Measurements from ENCODE around the gene CD300H.
"Not testable (repeated sequence)": the region's sequence is repeated elsewhere in the genome, so short reads cannot be mapped to it uniquely, and the experiment has no call there.

The CD300H gene

GRCh38 chr17:74584292-74585060, 17.2 kb upstream of the CD300H start:
- no peak for DNase-seq (ENCODE audit: low spot score)

GRCh38 chr17:74582633-74583032, 15.3 kb upstream of the CD300H start:
- no peak for DNase-seq (ENCODE audit: low spot score)

GRCh38 chr17:74579900-74580299, 12.6 kb upstream of the CD300H start:
- DNase-seq (ENCODE audit: low spot score): no peak

GRCh38 chr17:74578979-74579378, 11.7 kb upstream of the CD300H start:
- DNase-seq (ENCODE audit: low spot score): no peak

DNA sequence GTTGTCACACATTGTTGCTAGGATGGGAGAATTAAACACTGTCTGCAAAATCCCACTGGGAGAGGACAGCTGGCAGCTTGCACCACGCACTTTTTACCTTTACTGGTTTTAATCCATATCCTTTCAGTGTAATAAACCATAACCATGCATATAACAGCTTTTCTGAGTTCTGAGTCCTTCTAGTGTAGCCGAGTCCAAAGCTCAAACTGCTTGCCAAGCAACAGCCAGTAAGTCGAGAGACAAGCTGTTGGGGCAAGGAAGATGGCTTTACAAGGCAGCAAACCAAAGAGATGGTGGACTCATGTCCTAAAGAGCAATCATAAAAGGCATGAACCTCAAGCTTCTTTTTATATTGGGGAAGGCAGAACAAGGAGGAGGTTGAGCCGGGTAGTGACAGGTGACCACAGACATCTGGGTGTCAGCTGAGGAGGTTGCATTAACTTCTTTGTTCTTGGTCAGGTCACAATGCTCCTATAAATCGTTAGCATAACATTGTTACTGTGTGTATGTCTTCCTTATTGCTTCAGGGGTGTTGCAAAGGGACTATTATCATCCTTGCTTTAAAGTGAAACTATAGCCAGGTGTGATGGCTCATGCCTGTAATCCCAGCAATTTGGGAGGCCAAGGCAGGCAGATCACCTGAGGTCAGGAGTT, 7.3 kb upstream of the CD300H start:
- DNase-seq (ENCODE audit: low spot score): no peak

DNA sequence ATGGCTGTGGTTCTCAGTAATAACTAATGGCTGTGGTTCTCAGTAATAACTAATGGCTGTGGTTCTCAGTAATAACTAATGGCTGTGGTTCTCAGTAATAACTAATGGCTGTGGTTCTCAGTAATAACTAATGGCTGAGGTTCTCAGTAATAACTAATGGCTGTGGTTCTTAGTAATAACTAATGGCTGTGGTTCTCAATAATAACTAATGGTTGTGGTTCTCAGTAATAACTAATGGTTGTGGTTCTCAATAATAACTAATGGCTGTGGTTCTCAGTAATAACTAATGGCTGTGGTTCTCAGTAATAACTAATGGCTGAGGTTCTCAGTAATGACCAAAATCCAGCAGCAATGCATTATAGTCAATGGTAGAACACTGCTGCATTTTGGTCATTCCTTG, 6.3 kb upstream of the CD300H start:
- not testable (repeated sequence) for DNase-seq (ENCODE audit: low spot score)

- no peak for DNase-seq (ENCODE audit: low spot score)
Measured at GRCh38 chr17:74573169-74573568, 5.9 kb upstream of the CD300H start.

- no peak for DNase-seq (ENCODE audit: low spot score)
Measured at GRCh38 chr17:74571621-74572270, 4.4 kb upstream of the CD300H start.

DNA sequence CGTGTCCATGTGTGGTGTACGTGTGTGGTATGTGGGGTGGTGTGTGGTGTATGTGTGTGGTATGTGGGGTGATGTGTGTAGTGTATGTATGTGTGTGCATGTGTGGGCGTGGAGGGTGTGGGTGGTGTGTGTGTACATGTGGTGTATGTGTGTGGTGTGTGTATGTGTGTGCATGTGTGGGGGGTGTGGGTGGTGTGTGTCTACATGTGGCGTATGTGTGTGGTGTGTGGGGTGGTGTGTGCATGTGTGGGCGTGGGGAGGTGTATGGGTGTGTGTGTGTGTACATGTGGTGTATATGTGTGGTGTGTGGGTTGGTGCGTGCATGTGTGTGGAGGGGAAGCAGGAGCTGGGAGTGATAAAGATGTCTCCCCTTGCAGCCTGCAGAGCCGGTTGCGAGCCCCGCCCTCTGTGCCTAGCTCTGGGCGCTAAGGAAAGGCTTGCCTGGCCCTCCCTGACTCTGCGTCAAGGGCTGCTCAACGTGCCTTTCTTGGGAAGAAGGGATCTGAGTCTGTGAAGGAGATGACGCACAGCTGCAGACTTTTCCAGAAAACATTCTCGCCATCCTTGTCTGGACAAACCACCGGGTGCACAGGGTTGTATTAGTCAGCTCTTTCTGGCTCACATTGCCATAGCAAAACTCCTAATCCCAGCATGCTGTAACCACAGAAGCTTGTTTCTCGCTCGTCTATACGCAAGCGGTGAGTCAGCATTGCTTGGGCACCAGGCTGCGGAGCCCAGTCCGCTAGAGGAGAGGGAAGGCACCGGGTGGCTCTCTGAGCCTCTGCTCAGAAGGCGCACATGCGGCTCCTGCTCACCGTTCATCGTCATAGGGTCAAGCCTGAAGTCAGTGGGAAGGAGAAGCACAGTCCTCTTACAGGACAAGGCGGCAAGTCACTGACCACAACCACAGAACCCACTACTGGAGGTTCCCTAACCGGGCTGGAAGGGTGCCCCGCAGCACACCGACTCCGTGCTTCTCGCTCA, 2.0 kb upstream of the CD300H start:
- peak; percentile 84 for DNase-seq (ENCODE audit: low spot score)

DNA sequence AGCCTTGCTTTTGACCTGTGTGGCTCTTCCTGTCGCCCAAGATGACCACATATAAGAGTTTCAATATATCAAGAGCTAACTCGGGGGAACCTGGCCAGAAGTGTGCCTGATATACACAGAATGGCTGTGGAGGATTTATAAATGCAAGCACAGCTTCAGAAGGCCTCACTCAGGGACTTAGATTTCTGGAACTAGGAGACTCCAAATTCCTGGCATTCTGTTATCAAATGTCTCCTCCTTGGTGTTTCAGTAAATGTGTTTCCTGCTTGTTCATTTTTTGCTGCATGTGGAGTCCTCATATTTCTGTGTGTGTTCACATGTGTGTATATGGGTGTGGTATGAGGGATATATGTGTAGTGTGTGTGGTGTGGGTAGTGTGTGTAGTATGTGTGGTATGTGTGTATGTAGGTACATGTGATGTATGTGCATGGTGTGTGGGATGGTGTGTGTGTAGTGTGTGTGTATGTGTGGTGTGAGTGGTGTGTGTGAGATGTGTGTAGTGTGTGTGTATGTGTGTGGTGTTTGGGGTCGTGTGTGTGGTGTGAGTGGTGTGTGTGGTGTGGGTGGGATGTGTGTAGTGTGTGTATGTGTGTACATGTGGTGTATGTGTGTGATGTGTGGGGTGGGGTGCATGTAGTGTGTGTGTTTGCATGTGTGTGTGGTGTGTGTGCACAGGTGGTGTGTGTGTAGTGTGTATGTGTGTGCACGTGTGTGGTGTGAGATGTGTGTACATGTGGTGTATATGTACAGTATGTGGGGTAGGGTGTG, 981 bp upstream of the CD300H start:
- no peak for DNase-seq (ENCODE audit: low spot score)

DNA sequence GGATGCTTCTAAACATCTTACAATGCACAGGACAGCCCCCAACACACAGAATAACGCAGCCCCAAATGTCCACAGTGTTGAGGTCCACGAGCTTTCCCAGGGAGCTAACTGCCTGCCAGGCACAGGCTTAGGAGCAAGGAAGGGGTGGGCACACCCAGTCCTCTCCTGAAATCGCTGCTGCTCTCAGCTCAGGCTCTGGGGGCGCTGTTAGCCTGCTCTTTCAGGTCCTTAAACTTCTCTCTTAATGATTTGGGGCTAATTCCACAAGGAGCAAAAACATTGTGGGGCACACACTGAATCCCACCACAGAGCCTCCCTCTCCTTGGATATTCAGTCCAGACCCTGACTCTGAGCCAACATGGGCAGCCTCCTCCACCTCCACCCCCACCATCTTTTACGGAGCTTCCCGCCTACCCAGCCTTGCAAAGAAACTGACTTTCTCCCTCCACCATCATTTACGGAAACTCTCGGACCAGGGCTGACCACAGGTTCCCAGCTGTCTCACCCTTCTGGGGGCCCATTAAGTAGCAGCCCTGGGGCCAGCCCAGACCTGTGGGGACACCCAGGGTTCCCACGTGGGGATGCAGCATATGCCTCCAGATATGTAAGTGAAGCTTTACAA, 1.1 kb downstream of the CD300H start:
- DNase-seq (ENCODE audit: low spot score): peak; percentile 54

GRCh38 chr17:74565126-74565525, 2.2 kb downstream of the CD300H start:
- DNase-seq (ENCODE audit: low spot score): no peak

GRCh38 chr17:74563358-74563757, 4.0 kb downstream of the CD300H start:
- DNase-seq (ENCODE audit: low spot score): no peak

- DNase-seq (ENCODE audit: low spot score): no peak
Measured at GRCh38 chr17:74561586-74561985, 5.7 kb downstream of the CD300H start.

- no peak for DNase-seq (ENCODE audit: low spot score)
Measured at GRCh38 chr17:74558882-74559519, 8.3 kb downstream of the CD300H start.

- DNase-seq (ENCODE audit: low spot score): not testable (repeated sequence)
Measured at GRCh38 chr17:74558402-74558801, 8.9 kb downstream of the CD300H start.

- no peak for DNase-seq (ENCODE audit: low spot score)
Measured at GRCh38 chr17:74555427-74555940, 11.8 kb downstream of the CD300H start.

GRCh38 chr17:74554909-74555308, 12.4 kb downstream of the CD300H start:
- DNase-seq (ENCODE audit: low spot score): no peak

DNA sequence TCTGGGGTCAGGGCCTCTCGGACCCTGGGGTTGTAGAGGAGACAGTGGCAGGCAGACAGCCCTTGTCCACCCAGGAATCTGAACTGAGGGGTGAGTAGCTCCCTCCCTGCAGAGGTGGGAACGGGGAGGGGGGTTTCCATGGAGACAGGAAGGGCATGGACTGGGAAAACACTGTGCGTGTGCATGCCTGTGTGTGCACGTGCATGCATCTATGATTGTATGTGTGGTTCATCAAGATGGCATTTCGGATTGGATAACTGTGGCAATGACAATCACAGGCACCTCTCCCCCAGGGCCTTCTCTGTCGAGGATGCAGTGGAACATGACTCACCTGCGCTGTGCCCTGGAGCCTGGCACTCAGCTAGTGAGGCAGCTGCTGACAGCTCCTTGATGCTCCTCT, 15.3 kb downstream of the CD300H start:
- no peak for DNase-seq (ENCODE audit: low spot score)

DNA sequence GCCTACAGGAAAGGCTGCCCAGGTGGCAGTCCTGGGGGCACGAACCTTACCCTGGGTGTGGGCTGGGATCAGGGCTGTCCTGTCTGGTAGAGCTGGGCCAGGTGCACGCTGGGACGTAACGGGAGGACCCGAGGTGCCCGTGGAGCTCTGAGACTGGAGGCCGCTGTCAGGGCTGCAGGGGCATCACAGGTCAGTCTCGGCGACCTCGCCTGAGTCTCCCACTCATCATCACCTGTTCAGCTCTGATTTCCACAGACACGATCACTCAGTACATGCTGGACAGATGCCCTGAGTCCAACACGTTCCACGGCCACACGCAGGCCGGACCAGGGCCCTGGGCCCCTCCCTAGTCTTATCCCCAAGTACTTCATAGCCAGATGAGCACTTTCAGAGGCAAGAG, 16.7 kb downstream of the CD300H start:
- DNase-seq (ENCODE audit: low spot score): no peak

All from Ammon's horn (tissue), 1 donor.